NT2/D1 (cell line): ENCODE results near the gene FNBP1L.

ENCODE experiments used
- DNase-seq: peaks from one replicate; pipeline ENCODE4 v3.0.0-alpha.2; 2011; ENCODE audit warnings: low read depth, low spot score
- H3K27me3 ChIP-seq: 2 replicates; pipeline ENCODE4 v1.6.0; 2011; ENCODE audit warnings: mild to moderate bottlenecking; ENCODE audit not compliant: insufficient read length, insufficient read depth
- H3K36me3 ChIP-seq: 2 replicates; pipeline ENCODE4 v1.6.1; 2011; ENCODE audit warnings: mild to moderate bottlenecking, low read length, mixed read lengths; ENCODE audit not compliant: insufficient read depth, insufficient read length
- H3K4me1 ChIP-seq: 2 replicates; pipeline ENCODE4 v1.5.1; 2011; ENCODE audit not compliant: insufficient read depth, insufficient read length
- H3K4me3 ChIP-seq: 2 replicates; pipeline ENCODE4 v1.5.1; 2011; ENCODE audit warnings: low read depth; ENCODE audit not compliant: insufficient read length
- H3K9ac ChIP-seq: 2 replicates; pipeline ENCODE4 v1.6.0; 2011; ENCODE audit warnings: low read depth; ENCODE audit not compliant: insufficient read length
- H3K9me3 ChIP-seq: 2 replicates; pipeline ENCODE4 v1.5.1; 2011; ENCODE audit warnings: mild to moderate bottlenecking, low read length; ENCODE audit not compliant: insufficient read depth
- SUZ12 ChIP-seq: IDR thresholded peaks from 2 replicates; pipeline ENCODE4 v1.6.1; 2011; ENCODE audit not compliant: insufficient read length, insufficient read depth; ENCODE audit errors: extremely low read depth
- YY1 ChIP-seq: IDR thresholded peaks from 2 replicates; pipeline ENCODE4 v1.6.1; 2011; ENCODE audit not compliant: insufficient read length, insufficient read depth
- ZNF274 ChIP-seq: IDR thresholded peaks from 2 replicates; pipeline ENCODE4 v1.6.1; 2011; ENCODE audit warnings: mild to moderate bottlenecking, low read depth, low read length

Gene FNBP1L

GRCh38 chr1:93519199-93519829 is 71.4 kb downstream of the FNBP1L start:
- Histone ChIP-seq H3K9me3 (no peaks in the 10 kb centered on the region), H3K9ac (no peak overlapping the region), H3K36me3 (peaks cover 20% of the 10 kb centered on the region), H3K27me3 (no peaks in the 10 kb centered on the region), H3K4me1 (no peaks in the 10 kb centered on the region), H3K4me3 (no peak overlapping the region)
- DNase-seq, result no peak
- TF ChIP-seq ZNF274, result no peak

- TF ChIP-seq YY1 (no peak), SUZ12 (no peak), ZNF274 (no peak)
- Histone ChIP-seq H3K9me3 (no peaks in the 10 kb centered on the region), H3K4me1 (no peaks in the 10 kb centered on the region), H3K9ac (no peak overlapping the region), H3K27me3 (no peaks in the 10 kb centered on the region), H3K36me3 (peaks cover 23% of the 10 kb centered on the region), H3K4me3 (no peak overlapping the region)
- no peak for DNase-seq
Observed at GRCh38 chr1:93521618-93522017, 73.7 kb downstream of the FNBP1L start.

GRCh38 chr1:93522721-93523120 is 74.8 kb downstream of the FNBP1L start:
- H3K36me3 ChIP-seq, result peaks cover 29% of the 10 kb centered on the region
- DNase-seq, result no peak
- TF ChIP-seq YY1, result no peak
- TF ChIP-seq ZNF274, result no peak
- no peak for TF ChIP-seq SUZ12

GRCh38 chr1:93525431-93525830 is 77.5 kb downstream of the FNBP1L start:
- Histone ChIP-seq H3K4me1 (no peaks in the 10 kb centered on the region), H3K36me3 (peaks cover 49% of the 10 kb centered on the region), H3K27me3 (no peaks in the 10 kb centered on the region), H3K4me3 (no peak overlapping the region), H3K9ac (no peak overlapping the region), H3K9me3 (no peaks in the 10 kb centered on the region)
- DNase-seq, result no peak
- TF ChIP-seq ZNF274 (no peak), SUZ12 (no peak), YY1 (no peak)

More at GRCh38 chr1:93522721-93523120, 74.8 kb downstream of the FNBP1L start:
- no peak overlapping the region for H3K4me3 ChIP-seq
- no peak overlapping the region for H3K9ac ChIP-seq
- H3K27me3 ChIP-seq, result no peaks in the 10 kb centered on the region
- no peaks in the 10 kb centered on the region for H3K9me3 ChIP-seq
- H3K4me1 ChIP-seq, result no peaks in the 10 kb centered on the region

- Histone ChIP-seq H3K9ac (no peak overlapping the region), H3K27me3 (no peaks in the 10 kb centered on the region), H3K9me3 (no peaks in the 10 kb centered on the region), H3K36me3 (peaks cover 51% of the 10 kb centered on the region), H3K4me3 (no peak overlapping the region), H3K4me1 (no peaks in the 10 kb centered on the region)
- no peak for DNase-seq
- TF ChIP-seq YY1 (no peak), SUZ12 (no peak), ZNF274 (no peak)
Observed at GRCh38 chr1:93526431-93526830, 78.5 kb downstream of the FNBP1L start.

- H3K9me3 ChIP-seq, result no peaks in the 10 kb centered on the region
- H3K36me3 ChIP-seq, result peaks cover 53% of the 10 kb centered on the region
- no peak for DNase-seq
- no peaks in the 10 kb centered on the region for H3K4me1 ChIP-seq
- H3K9ac ChIP-seq, result no peak overlapping the region
- no peak overlapping the region for H3K4me3 ChIP-seq
- no peak for TF ChIP-seq ZNF274
- no peak for TF ChIP-seq SUZ12
- TF ChIP-seq YY1, result no peak
- no peaks in the 10 kb centered on the region for H3K27me3 ChIP-seq
Observed at GRCh38 chr1:93528412-93528811, 80.5 kb downstream of the FNBP1L start.

GRCh38 chr1:93531193-93531592 is 83.3 kb downstream of the FNBP1L start:
- peaks cover 68% of the 10 kb centered on the region for H3K36me3 ChIP-seq
- no peak for TF ChIP-seq YY1
- TF ChIP-seq SUZ12, result no peak
- TF ChIP-seq ZNF274, result no peak

More at GRCh38 chr1:93531193-93531592, 83.3 kb downstream of the FNBP1L start:
- no peak for DNase-seq
- no peak overlapping the region for H3K9ac ChIP-seq
- H3K27me3 ChIP-seq, result no peaks in the 10 kb centered on the region
- H3K4me1 ChIP-seq, result no peaks in the 10 kb centered on the region
- no peak overlapping the region for H3K4me3 ChIP-seq
- H3K9me3 ChIP-seq, result no peaks in the 10 kb centered on the region
